ENCODE results near the gene CBARP. TPM values are rescaled to one million over a fixed set of nuclear protein-coding genes. Genes with fewer than 3 reads are reported as not detected.

The CBARP gene, protein sequence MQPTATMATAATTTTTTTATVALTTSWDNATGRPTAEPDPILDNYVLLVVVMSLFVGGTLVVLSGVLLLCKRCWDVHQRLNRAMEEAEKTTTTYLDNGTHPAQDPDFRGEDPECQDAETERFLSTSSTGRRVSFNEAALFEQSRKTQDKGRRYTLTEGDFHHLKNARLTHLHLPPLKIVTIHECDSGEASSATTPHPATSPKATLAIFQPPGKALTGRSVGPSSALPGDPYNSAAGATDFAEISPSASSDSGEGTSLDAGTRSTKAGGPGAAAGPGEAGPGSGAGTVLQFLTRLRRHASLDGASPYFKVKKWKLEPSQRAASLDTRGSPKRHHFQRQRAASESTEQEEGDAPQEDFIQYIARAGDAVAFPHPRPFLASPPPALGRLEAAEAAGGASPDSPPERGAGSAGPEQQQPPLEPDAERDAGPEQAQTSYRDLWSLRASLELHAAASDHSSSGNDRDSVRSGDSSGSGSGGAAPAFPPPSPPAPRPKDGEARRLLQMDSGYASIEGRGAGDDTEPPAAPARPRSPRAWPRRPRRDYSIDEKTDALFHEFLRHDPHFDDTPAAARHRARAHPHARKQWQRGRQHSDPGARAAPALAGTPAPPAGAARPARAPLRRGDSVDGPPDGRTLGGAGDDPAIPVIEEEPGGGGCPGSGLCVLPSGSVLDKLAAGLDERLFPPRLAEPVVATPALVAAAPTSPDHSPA
- total RNA-seq: 1 to 10 TPM; 1.6 to 3.8 TPM
- long read RNA-seq: 0 reads

DNA sequence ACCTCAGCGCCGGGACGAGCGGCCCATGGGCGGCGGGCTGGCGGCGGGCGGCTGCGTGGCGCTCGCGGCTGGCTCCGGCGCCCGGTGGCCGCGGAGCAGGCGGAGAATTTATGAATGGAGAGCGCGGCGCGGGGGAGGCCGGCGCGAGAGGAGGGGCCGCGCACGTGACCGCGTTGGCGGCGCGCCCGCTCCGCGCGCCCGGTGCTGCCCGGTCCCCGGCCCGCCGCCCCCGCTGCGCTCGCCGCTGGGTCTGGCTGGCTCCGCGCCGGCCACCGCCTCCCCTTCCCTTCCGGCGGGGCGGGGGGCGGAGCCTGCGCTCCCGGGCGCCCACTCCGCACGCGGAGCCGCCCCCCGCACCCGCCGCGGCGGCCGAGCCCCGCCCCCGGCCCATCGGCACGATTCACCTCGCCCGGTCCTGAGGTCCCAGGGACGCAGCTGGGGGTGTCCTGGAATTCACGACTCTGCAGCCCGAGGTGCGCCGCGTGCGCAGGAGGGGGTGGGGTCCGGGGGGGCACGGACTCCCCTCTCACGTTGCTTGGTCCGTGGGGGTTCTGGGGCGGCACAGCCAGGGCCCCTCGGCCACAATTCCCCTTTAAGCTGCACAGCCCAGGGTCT lies at the start of gene CBARP:
TSS of gene CBARP (minus strand) at position 252 of the 615 bp plus-strand sequence. CDS start 1,905 bp downstream, outside the sequence.
- DNase-seq: peak; percentile 62
- intact Hi-C loops (cut with DNase I): no loop called here
- ATAC-seq: peak in 1 of 2 donors; percentile 6

GRCh38 chr19:1286487-1287353 lies 48.9 kb upstream of the CBARP start:
- DNase-seq (no peak), ATAC-seq (no peak)
- intact Hi-C loops (cut with DNase I): loop anchor here (10.0 kb wide), 3 partner anchors 58 to 168 kb away; partner anchors contain the start of gene APC2 (in 1 of the 2)

DNA sequence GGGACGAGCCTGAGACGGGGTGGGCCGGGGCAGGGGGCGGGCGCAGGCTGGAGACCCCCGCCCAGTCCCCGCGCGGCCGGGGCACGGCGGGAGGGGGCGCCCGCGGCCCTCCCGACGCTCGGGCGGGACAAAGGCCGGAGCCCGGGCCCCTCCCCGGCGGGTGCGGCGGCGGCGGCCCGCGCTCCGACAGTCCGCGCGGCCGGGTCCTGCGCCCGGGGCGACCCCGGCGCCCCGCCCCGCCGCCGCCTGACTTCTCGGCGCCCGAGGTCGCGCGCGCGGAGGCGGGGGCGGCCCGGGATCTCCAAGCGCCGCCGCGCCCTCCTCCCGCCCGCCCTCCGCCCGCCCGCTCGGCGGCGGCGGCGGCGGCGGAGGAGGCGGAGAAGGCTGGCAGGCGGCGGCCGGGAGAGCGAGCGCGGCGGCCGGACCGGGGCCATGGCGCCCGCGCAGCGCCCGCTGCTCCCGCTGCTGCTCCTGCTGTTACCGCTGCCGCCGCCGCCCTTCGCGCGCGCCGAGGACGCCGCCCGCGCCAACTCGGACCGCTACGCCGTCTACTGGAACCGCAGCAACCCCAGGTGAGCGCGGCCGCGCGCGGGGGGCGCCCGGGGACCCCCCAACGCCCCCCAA lies 48.0 kb upstream of the CBARP start, which contains the start of gene EFNA2:
TSS of gene EFNA2 (plus strand) at position 137 of the 624 bp plus-strand sequence. CDS start at position 433, 296 bp downstream.
- DNase-seq (no peak), ATAC-seq (no peak)
- intact Hi-C loops (cut with DNase I): loop anchor here (10.0 kb wide), 3 partner anchors 59 to 169 kb away; partner anchors contain the start of gene APC2 (in 1 of the 2)

DNA sequence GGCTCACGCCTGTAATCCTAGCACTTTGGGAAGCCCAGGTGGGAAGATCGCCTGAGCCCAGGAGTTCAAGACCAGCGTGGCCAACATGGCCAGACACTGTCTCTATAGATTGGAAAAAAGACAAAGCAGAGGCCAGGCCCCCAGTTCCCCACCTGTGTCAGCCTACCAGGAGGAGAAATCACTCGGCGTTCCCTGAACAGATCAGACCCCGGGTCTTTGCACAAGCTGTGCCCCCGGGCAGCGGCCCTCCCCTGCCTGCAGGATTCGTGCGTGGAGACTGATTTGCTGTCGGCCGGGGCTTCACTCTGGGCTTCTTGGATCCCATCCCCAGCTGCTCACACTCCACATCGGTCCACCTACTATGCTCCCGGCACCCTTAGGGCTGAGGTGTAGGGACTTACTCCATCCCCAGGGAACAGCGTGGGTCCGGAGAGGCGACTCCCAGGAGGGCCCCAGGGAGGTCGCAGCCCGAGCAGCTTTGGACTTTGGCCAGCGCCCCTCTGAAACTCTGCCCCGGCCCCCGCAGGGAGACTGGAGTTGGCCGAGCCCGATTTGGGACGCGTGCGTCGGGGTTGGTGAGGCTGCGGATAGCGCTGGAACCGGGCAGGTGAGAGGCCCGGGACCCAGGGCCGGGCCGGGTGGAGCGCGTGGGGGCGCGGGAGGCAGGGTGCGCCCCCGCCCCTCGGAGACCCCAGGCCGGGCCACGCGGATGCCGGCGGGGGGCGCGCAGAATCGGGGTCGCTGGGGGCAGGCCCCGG lies 47.4 kb upstream of the CBARP start:
- ATAC-seq (no peak), DNase-seq (no peak)
- intact Hi-C loops (cut with DNase I): loop anchor here (10.0 kb wide), 3 partner anchors 60 to 170 kb away; partner anchors contain the start of gene APC2 (in 1 of the 2)

DNA sequence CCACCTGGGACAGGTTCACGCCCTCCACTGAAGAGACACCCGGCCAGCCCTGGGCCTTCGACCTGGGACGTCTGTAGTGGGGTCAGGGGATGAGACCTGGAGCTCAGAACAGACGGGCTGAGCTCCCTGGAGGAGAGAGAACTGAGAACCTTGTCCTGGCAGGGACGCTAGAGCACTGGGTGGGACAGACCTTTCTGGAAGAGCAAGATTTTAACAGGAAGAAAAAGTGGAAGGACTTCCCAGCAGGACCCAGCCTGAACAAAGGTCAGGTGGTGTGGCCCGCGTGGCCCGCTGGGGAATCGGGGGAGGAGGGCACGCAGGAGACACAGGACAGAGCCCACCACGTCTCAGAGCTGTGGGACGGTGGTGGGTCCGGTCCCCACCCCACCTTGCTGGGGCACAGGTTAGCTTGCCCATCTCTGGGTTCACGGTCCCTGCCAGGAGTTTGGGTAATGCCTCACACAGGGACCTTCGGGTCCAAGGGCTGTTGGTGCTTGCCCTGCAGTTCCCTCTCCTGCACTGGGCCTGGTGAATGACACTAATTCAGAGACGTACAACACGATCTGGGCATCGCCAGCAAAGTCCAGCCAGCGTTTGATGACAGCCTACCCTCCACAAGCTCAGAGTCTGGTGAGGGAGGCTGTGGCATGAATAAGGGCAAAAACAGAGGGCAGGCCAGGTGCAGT lies 46.6 kb upstream of the CBARP start:
- ATAC-seq (no peak), DNase-seq (no peak)
- intact Hi-C loops (cut with DNase I): loop anchor here (10.0 kb wide), 3 partner anchors 60 to 170 kb away; partner anchors contain the start of gene APC2 (in 1 of the 2)

GRCh38 chr19:1283917-1284292 lies 46.1 kb upstream of the CBARP start:
- DNase-seq (no peak), ATAC-seq (no peak)
- intact Hi-C loops (cut with DNase I): loop anchor here (10.0 kb wide), 3 partner anchors 61 to 171 kb away; partner anchors contain the start of gene APC2 (in 1 of the 2)

- ATAC-seq (no peak), DNase-seq (no peak)
- intact Hi-C loops (cut with DNase I): loop anchor here (10.0 kb wide), 3 partner anchors 61 to 171 kb away; partner anchors contain the start of gene APC2 (in 1 of the 2)
Observed at GRCh38 chr19:1283207-1283916, 45.6 kb upstream of the CBARP start.

- ATAC-seq (no peak), DNase-seq (no peak)
- intact Hi-C loops (cut with DNase I): loop anchor here (10.0 kb wide), 3 partner anchors 62 to 172 kb away; partner anchors contain the start of gene APC2 (in 1 of the 2)
Observed at GRCh38 chr19:1282588-1283206, 44.9 kb upstream of the CBARP start.

- intact Hi-C loops (cut with DNase I): loop anchor here (10.0 kb wide), 3 partner anchors 63 to 173 kb away; partner anchors contain the start of gene APC2 (in 1 of the 2)
- DNase-seq: no peak
- ATAC-seq: no peak
Observed at GRCh38 chr19:1281569-1282287, 43.9 kb upstream of the CBARP start.

DNA sequence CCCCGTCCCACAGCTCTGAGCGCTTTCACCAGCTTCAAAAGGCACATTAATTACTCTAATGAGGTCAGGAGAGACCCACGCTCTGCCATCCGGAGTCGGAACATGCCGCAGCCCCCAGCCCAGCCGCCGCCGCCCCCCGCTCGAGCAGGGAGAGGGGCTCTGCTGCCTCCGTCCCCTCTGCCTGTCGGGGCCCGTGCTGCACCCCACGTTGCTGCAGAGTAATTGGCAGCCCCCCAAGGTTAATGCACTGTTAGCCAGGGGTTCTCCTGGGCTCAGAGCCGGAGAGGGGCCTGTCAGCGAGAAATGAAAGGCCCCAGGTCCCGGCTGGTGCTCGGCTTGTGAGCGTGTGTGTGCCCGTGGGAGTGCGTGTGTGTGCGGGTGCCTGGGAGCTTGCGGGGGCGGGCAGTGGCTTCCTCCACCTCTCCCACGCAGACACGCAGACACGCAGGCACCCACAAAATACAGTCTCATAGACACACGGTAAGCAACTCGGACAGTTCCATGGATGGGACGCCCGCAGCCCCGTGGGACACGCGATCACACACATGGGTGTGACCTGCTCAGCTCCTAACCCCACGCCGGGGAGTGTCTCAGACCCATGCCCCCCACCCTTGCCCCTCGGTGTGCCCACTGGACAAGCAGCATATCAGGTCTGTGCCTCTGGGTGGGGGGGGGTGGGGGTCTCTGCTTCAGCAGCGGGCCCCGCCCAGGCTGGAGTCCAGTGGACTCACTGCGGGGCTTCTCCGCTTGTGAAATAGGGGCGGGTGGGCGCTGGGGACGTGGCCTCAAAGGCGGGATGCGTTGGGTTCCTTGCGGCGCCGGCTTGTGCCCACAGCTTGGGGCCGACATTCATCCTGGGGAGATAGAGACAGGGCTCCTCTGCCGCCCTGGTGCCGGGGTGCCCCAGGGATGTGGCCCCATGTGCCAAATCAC lies 43.1 kb upstream of the CBARP start:
- no peak for ATAC-seq
- DNase-seq: no peak
- intact Hi-C loops (cut with DNase I): loop anchor here (10.0 kb wide), 3 partner anchors 64 to 174 kb away; partner anchors contain the start of gene APC2 (in 1 of the 2)

DNA sequence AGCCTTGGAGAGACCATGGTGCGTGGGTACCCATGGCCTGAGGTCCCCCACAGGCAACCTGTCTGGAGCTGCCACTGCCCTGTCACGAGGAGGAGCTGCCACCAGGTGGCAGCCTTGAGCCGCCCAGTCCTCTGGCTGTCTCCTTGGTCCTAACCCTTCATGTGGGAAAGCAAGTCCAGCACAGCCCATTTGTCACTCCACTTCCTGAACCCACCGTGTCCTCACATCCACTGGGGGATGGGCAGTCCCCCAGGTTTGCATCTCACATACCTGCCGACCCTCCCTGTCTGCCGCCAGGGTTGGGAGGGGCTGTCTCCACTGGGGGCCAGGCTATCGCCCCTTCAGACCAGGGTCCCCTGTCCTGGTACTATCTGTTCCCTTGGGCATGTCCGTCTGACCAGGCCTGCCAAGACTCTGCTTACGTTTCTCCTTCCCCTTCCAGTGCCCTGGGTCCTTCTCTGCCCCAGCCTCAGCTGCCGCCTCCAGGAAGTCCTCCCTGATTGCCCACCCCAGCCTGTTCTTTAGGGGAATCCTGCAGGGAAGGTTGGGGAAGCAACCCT lies 42.1 kb upstream of the CBARP start:
- DNase-seq: peak; percentile 85
- peak; percentile 13 to 14 for ATAC-seq
- intact Hi-C loops (cut with DNase I): loop anchor here (10.0 kb wide), 4 partner anchors 65 to 175 kb away; partner anchors contain the start of genes APC2 (in 1 of the 2), DAZAP1 (in 1 of the 2) and GAMT (in 1 of the 2)

GRCh38 chr19:1278713-1279660 lies 41.2 kb upstream of the CBARP start:
- DNase-seq (no peak), ATAC-seq (no peak)
- intact Hi-C loops (cut with DNase I): loop anchor here in 1 of 2 donors (10.0 kb wide), 1 partner anchor 126 kb away; the partner anchor contains the start of genes DAZAP1 and GAMT

All from left cardiac atrium (tissue), 4 donors.